Stimulated activated CD4-positive, alpha-beta T cell treated with anti-CD3 and anti-CD28 coated beads, Interleukin-12 subunit alpha, Interleukin-12 subunit beta, amount 100 ng/mL, for 24 hours (primary cell): ENCODE measurements around the gene ERC2.

Experiments used
- DNase-seq, 2 experiments: peaks; one replicate each; pipeline ENCODE4 v3.0.0-alpha.2; 2020; ENCODE audit warnings: low read depth in 2 of 2

ERC2 gene

DNA sequence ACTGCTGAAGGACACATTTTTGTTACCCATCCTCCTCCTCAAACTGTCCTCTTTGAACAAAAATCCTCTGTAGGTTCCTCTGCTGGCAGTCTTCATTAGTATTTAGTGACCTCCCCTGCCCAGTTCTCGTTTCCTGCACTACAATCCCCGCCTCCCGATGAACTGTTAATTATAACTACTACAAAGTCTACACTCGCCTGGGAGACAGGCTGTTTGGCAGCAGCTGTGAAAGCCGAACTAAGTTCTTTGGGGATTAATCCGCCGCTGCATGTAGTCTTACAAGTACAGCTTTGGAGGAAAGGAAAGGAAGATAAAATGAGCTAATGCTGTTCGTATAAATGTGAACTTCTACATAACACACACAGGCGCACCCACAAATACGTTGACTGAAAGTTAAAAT lies 821.2 kb downstream of the ERC2 start:
- DNase-seq: no peak

DNA sequence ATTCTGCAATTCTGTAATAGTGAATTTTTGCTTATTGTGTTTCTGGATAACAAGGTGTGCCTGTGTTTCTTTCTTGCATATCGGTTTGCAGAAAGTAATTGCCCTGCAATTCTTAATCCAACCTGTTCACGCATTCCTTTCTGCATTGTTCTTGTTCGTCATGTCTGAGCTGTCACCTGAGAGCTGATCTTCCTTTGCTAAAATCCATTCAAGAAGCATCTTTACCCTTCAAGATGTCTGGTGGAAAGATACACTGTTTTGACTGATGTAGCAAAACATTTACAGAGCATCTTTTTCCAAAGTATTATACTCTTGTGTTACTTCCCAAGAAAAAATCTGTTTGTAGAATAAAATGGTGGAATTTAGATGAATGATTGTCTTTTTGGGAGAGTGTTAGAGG lies 822.1 kb downstream of the ERC2 start:
- no peak for DNase-seq

DNA sequence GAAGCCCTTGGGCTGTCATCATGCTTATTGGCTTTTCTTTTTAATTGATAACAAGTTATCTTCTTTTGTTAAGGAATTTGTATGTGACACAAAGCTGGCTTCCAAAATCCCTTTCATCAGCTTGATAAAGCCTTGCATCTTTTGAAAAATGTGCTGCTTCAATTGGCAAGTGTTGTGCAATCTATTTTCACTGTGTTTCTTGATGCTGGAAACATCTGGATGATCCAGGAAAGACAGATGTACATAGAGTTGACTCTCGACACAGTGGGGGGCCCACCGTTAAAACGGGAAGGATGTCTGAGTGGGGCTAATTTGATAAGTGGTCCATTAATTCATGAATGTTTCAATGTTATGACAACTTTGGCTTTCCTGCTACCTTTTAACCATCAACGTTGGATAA lies 822.8 kb downstream of the ERC2 start:
- DNase-seq: no peak

DNA sequence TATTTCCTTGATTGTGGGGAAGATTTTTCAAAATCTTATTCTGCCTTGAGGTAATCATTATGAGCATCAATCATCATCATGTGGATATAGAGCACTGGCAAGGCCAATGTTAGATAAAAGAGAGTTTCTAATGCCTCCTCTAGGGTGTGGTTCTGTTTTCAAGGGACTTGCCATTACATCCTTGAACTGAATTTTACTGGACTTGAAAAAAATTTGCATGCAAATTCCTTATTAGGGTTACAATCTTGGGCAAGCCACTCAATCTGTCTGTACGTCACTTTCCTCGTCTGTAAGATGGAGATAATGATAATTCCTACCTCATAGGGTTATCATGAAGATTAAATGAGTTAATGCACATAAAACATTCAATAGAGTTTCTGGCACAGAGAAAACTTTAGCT lies 825.0 kb downstream of the ERC2 start:
- DNase-seq: no peak

DNA sequence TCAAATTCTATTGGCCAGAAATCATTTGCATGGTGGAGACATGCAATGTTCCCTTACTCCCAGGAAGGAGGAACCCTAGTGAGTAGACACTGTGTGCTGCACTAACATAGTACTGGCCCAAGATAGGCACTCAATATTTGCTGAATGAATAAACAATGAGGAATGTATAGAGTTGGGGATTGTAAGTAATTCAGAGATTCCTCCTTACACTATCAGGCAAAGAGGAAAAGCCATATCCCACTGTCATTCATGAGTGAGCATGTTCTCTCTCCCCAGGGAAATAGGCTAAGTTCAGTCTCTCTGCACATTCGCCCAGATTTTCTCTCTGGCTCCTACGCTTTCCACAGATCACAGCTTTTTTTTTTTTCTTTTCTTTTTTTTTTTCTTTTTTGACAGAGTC lies 826.3 kb downstream of the ERC2 start:
- DNase-seq: no peak

DNA sequence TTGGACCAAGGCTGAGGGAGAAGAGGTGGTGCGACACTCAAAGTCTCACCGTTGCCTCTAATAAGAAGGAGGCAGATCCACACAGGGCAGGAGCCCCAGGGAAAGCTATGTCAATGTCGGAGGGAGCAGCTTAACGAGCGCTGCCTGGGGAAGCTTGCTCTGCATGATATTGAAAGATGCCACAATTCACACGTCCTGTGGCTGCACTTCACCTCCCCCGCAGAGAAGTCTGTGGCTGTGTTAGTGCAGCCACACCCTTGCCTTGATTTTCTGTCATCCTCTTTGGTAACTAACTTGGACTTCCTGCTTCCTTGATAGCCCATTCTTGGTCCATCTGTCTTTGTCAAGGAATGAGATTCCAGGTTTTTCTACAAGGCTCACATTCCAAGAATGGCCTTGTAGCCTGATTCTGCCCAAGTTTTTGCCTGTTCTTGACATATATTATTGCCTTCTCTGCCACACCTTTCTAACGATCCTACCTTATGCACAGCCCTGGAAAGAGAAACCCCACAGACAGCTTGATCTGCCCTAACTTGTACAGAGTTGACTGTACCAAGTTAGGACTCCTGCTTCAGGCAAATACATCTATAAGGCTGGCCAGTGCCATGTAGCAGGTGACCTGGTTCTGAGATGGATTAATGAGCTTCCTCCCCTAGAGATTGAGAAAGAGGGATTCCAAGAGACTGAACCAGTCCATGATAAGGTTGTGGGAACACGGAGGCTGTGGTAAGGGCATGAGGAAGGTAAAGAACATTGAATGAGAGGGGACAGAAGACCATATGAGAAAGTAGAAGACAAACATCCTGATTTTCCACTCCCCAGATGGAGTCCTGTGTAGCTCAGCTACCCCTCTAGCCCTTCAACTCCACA lies 828.1 kb downstream of the ERC2 start:
- no peak for DNase-seq

DNA sequence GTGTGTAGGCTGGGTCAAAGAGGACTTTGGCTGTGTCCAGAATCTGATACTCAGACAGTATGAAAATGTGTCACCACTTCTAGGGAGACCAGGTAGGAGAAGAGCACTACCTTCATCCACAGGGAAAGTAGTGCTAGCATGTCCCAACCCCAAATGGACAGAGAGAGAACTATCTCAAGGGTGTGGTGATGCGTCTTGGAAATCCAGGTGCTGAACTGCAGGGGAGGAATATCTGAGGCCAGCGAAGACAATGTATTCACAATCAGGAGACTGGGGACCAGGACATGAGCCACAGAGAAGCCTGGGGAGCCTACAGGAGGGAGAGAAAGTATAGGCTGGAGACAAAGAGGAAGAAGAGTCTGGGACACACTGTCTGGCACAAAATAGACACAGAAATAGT lies 829.1 kb downstream of the ERC2 start:
- DNase-seq: no peak

DNA sequence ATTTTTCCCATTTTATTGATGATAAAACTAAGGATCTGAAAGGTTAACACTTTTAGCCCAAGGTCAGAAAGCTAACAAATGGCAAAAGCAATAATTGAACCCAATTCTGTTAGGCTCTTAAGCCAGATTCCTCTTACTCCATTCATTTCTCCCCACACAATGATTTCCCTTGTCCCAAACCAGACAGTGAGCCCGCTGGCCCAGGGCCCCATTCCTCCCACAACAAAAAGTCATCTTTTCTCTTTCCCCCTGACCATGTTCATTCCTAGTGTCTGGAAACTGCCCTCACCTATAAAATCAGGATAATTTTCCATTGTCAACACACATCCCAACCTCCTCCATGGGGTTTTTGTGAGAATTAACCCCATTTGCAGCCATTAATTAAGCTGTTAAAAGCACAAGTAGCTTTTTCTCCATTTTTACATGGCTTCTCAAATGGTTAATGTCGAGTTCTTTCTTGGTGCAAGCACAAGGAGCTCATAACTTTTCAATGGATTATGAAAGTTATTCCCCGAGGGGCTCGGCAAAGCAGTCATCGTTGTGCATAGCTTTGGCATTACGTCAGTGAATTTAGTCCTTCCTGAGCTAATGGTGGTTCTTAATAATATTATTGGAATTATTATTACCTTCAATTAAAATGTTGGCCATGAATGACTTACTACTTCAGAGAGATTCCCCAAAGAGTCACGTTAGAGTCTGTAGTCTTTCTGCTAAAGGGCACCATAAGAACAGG lies 830.2 kb downstream of the ERC2 start:
- DNase-seq: no peak

DNA sequence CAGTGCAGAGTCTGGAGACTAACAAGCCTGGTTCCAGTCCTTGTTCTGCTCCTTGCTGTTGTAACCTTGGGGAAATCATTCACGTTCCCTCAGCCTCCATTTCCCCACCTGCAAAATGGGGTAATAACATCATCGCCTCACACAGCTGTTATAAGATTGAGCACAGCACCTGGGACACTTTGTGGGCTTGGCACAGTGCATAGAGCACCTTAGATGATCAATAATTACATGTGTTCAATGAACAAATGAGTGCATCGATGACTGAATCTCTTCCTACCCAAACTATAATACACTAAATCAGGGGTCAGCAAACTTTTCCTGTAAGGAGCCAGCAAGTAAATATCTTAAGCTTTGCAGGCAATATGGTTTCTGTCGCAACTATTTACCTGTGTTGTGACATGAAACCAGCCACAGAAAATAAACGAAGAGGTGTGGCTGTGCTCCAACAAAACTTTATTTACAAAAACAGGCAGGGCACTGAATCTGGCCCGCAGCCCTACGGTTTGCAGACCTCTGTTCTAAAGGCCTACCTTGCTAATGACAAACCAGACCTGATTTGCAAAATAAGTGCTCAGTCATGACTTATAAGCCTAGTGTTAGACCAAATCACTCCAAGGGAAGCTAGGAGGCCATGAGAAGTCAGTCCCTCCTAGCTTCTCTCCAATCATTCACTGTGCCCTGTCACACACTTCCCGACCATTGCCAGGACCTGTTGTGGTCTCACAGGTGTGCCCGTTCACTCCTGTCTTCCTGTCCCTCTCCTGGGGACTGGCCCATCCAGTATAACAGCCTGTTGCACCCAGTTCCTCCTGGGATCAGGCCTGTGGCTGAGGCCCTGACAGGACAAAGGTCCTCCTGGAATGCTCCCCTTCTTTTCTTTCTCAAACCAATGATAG lies 831.7 kb downstream of the ERC2 start:
- DNase-seq: no peak

DNA sequence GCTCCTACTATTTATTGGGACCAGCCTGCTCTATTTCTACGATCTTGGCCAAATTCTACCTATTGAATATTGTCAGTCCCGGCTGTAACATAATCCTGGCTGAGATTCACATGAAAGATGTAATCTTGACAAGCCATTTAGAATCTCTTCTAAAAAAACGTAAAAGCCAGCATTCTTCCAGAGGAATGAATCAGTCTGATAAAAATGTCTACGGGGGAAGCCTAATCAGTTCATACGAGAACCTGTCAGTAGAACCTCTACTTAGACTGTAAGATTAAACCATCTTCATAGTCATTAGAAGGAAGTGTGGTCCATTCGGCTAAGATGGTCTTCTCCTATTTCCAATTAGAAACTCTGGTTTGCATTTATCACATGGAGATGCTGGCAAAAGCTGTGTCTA lies 833.9 kb downstream of the ERC2 start:
- no peak for DNase-seq

DNA sequence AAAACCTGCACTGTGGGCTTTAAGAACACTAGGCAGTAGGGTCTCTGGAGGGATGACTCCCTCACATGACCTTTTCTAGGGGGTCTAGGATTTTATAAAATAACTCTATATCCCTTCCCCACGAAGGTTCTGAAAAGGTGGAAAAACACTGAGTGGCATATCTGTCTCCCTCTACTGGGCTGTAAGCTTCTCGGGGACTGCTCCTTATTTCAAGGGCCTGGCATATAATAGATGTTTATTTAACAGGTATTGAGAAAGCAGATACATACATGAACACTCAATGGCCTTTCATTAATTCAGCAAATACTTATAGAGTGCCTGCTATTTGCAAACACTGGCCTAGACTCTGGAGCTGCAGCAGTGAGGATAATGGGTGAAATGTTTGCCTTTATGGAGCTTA lies 834.9 kb downstream of the ERC2 start:
- no peak for DNase-seq

DNA sequence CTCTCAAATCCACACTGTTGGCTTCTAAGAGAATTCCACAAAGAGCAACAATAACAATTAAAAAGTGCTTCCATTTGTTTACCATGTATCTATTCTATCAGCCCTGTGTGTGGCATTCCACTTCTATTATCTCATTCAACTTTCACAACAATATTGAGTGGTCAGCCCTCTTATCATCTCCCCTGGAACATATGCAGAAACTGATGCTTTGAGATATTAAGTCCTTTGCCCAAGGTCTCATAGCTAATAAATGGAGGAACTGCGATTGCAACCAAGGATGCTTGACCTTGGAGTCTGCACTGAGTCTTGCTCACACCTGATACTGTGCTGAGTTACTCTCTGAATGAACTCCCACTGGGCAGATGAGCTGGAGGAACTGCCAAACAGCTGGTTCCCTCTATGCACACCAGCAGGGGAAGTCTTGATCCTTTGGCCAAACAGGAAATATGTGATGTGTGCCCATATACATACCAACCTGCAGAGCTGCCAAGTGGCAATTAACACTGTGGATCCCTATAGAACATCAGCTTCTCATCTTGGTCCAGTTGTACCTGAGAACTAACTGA lies 836.4 kb downstream of the ERC2 start:
- DNase-seq: no peak

DNA sequence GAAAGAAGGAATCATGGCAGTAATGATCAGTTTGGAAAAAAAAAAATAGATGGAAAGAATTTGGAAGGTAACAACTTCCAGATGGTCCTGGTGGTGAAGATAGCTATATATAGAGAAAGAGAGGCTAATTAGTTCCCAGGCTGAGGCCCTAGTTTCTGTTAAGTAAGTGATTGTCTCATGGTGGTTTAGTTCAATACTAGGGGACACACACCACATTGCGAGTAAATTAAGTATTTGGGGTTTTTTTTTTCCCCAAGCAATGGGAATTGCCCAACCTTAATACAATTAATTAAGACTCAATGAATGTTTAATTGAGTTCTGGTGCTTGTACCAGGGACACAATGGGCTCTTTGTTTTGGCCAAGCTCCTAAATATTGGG lies 837.4 kb downstream of the ERC2 start:
- no peak for DNase-seq

DNA sequence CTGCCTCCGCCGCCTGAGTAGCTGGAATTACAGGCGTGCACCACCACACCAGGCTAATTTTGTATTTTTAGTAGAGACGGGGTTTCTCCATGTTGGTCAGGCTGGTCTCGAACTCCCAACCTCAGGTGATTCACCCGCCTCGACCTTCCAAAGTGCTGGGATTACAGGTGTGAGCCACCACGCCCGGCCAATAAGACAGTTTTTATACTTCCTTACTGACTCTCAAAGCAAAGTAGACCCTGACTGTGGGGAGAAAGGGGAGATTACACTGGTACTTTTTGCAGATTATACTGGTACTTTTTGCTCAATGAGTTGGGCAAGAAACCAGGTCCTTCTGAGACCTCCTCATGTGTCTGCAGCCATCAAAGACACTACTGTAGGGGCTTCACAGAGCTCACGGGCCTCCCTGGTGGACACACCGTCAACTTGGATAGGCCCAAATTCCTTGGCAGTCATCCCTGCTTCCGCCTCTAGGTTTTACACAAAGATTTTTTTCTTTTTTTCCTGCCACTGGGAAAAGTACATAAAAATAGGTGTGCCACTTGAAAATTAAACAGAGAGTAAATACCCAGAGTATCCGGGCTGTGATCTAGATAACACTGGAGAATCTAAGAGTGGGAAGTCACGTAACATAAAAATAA lies 837.9 kb downstream of the ERC2 start:
- no peak for DNase-seq

DNA sequence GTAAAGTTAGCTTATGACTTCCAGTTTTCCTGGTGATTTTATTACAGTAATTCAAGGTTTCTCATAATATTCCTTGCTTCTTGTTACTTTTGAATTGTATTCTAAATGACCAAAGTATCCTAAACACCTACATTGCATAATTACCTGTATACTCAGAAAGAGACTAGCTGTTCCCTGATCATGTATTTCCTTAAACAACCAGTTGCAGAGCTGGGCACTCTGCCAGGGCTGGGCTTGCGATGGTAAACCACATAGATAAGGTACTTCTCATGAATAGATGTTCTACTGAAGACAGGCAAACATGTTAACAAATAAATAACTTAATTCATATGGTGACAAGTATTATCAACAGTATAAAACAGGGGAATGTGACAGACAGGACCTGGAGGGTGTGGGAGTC lies 838.8 kb downstream of the ERC2 start:
- DNase-seq: no peak

DNA sequence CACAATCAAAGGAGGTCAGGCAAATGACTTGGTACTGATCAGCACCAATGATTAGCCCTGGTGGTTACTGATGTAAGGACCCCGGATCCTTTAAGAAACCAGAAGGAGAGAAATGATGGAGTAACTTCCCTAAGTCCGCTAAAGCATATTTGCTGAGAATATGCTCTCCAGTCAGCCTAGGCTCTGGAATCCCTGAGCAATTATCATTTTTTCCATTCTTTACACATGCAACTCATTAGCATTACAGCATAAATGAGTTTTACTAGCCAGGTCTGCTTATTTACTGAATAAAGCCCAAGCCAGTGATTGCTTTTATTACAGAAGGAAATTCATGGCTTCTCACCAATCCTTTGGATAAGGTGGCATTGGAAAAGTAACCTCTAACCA lies 842.0 kb downstream of the ERC2 start:
- DNase-seq: no peak

DNA sequence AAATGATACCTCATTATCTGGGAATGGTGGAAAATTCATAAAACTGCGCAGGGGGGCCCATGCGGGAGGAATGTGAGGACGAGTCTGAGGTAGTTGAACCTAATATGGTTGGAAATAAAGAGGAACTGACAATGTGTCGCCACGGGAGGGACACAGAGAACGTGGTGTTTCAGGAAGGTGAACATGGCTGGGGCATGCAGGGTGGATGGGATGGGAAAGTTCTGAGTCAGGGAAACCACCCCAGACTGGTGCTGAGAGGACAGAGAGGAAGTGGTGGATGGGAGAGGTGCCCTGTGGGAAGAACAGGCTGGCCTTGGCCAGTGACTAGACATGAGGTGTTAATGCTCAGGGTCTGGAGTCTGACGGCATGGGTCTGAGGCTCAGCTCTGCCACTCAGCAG lies 844.0 kb downstream of the ERC2 start:
- no peak for DNase-seq

DNA sequence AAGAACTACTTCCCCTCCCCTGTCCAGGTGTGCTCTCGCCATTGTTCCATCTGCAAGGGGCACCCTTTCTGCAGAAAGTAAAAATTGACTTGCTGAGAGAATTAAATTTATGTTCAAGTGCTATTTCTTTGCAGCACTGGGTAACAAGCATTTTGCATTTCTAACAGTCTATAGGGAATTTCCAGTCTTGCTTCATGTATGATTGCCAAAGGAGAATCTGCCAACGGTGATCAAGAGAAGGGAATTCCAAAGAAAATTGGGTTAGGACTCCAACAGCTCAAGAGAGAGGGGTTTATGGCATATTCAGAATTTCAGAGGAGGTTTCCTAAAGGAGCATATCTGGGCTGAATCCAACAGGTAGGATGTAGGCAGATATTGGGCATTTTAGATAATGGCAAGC lies 844.5 kb downstream of the ERC2 start:
- no peak for DNase-seq

DNA sequence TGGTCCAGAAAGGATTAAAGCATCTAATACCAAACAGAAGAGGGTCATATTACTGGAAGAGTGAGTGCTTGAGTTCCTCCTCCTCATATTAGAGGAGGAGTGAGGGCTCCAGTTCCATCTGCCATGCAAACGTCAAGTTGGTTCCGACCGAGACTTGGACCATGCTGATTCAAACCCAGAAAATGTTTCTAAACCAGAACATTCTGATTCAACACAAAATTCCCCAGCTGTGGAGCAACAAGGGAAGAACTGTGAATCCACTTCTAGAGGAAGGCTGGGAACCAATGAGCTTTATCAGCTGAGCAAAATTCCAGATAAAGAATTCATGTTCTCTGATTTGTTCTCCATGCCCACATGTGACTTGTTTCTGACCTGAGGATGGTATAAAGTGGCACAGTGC lies 845.5 kb downstream of the ERC2 start:
- DNase-seq: no peak

DNA sequence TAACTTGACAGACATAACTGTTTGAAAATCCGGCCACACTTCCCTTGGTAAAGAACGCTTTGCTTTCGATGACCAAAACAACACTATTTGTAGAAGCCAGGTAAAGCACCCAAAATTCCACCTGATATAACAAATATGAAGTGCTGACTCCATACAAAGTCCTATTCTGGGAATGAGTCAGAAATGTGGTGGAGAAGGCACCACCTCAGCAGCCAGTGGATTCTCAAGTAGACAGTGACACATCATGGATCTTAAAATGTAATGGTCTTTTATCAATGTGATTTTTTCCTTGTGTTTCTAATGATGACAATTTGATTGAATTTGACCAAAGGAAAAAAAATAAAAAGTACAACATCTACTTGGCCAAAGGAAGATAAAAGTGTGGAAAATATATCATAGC lies 846.2 kb downstream of the ERC2 start:
- DNase-seq: no peak

DNA sequence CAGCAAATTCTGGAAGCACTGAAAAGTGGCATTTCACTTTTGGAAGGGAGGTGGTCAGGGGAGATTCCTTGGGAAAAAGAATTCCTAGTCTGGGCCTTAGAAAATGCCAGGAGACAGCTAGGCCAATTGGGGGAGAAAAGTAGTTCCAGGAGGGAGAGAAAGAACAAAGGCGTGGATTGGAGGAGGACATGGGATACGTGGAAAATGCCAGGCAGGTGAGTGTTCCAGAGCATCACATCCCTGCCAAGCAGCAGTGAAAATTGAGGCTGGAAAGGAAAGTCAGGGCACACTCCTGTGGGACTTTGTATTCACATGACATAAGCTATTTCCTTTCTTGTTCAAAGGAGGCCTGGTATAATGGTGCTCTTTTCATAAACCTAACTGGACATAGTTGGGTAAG lies 846.6 kb downstream of the ERC2 start:
- no peak for DNase-seq

DNA sequence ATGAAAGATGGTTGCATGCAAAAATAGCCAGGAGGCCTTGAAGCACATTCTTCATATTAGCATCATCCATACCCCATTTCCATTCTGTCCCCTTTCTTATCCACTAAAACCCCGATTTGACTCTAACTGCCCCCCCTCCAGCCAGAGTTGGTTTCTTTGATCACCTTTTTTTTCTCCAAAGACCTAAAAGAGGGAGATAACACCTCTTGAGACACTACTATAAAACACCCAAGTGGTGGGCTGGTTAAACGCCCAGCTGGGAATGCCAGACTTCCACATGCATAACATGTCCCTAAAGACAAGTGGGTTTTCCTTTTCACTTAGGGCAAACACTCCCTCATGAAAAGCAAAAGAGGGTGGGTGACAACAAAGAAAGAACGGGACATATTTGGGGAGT lies 847.2 kb downstream of the ERC2 start:
- no peak for DNase-seq
